ENCODE data around the gene PIGZ. TPM values are rescaled to one million over a fixed set of nuclear protein-coding genes. Genes with fewer than 3 reads are reported as not detected.

The PIGZ gene
- total RNA-seq, 1 experiment from 2014 or later: 1.9 TPM

- DNase-seq (ENCODE audit: low read depth): no peak
Measured at GRCh38 chr3:197001972-197002700, 33.5 kb upstream of the PIGZ start.

GRCh38 chr3:197001106-197001971 is 32.7 kb upstream of the PIGZ start:
- no peak for DNase-seq (ENCODE audit: low read depth)

GRCh38 chr3:197000211-197000610 is 31.6 kb upstream of the PIGZ start:
- DNase-seq (ENCODE audit: low read depth): peak; percentile 20

- DNase-seq (ENCODE audit: low read depth): no peak
Measured at GRCh38 chr3:196998966-196999760, 30.5 kb upstream of the PIGZ start.

- no peak for DNase-seq (ENCODE audit: low read depth)
Measured at GRCh38 chr3:196997311-196997710, 28.7 kb upstream of the PIGZ start.

GRCh38 chr3:196996454-196997265 is 28.0 kb upstream of the PIGZ start:
- no peak for DNase-seq (ENCODE audit: low read depth)

DNA sequence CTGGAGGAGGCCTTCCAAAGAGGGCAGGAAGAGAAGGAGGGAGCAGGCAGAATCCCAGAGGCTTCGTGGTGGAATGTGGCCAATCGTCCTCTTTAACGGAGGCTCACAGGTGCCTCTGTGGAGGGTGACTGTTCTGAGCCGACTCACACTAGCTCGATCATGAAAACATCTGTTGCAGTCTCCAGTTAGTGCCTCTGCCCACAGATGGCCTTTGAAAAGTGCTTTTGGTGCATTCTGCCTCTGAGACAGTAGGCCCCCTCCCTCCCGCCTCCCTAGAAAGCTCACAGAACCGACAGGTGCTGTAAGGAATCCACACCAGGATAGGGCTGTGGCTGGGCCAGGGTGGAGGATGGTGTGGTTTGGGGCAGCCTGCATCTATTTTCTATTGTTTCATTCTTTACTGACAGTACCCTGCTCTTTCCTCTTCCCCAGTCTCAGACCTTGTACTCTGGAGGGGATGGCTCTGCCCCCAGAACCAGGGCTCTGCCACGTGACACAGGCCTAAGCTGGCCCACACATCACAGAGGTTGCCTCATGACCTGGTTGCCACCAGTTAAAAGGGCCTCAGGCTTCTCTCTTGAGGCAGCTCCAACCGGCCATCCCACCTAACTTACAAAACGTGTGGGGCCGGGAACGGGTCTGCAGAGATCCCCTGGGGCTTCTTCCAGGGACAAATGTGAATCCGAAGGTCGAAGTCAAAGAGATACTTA is 27.2 kb upstream of the PIGZ start:
- no peak for DNase-seq (ENCODE audit: low read depth)

DNA sequence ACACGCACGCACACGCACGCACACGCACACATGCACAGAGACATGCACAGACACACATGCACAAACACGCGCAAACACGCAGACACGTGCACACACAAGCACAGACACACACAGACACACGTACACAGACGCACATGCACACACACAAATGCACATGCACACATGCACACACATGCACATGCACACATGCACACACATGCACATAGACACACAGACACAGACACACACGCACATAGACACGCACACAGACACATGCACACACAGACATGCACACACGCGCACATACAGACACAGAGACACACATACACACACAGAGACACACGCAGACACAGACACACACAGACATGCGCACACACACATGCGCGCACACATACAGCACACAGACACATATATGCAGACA is 26.4 kb upstream of the PIGZ start:
- no peak for DNase-seq (ENCODE audit: low read depth)

DNA sequence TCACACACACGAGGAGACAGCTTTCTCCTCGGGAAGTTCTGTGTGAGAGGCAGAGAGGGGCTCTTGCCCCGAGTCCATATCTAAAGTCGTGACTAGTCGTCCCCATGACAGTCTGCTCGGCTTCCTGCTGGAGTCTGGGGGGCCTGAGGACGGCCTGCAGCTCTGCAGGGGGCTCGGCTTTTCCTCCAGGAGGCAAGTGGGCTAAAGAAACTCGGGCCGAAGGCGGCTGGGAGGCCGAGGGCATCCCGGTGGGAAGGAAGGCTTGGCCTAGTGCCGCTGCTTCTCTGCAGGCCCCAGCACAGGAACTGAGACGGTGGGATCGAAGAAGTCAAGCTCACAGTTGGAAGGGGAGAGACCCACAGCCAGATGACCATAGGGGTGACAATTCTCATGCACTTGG is 25.4 kb upstream of the PIGZ start:
- no peak for DNase-seq (ENCODE audit: low read depth)

DNA sequence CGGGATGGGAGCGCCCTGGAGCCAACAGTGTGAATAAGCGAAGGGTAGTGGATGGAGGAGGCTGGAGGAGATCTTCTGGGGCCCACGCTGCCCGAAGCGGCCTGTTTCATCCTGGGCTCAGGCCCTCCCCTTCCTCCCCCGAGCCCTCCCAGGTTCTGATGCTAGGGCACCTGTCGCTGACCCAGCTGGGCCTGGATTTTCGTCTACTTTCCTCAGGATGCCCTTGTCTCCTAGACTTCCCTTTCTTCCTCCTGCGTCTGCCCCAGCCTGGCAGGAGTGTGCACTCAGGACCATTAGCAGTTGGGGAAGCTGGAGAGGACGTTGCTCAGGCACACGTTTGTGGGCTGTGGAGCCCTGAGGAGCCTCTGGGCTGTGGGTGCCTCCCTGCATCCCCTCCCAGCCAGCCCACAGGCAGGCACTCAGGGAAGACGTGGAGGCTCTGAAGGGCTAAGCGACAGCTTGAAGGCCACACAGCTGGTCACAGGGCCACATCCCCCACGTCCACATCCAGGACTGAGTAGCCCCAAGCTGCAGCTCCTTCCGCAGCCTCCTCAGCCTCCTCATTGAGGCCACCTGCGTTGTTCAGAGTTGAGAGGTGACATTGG is 23.9 kb upstream of the PIGZ start:
- DNase-seq (ENCODE audit: low read depth): no peak

GRCh38 chr3:196991581-196992460 is 23.2 kb upstream of the PIGZ start:
- no peak for DNase-seq (ENCODE audit: low read depth)

GRCh38 chr3:196990601-196991007 is 22.0 kb upstream of the PIGZ start:
- no peak for DNase-seq (ENCODE audit: low read depth)

GRCh38 chr3:196989721-196990262 is 21.2 kb upstream of the PIGZ start:
- DNase-seq (ENCODE audit: low read depth): no peak

DNA sequence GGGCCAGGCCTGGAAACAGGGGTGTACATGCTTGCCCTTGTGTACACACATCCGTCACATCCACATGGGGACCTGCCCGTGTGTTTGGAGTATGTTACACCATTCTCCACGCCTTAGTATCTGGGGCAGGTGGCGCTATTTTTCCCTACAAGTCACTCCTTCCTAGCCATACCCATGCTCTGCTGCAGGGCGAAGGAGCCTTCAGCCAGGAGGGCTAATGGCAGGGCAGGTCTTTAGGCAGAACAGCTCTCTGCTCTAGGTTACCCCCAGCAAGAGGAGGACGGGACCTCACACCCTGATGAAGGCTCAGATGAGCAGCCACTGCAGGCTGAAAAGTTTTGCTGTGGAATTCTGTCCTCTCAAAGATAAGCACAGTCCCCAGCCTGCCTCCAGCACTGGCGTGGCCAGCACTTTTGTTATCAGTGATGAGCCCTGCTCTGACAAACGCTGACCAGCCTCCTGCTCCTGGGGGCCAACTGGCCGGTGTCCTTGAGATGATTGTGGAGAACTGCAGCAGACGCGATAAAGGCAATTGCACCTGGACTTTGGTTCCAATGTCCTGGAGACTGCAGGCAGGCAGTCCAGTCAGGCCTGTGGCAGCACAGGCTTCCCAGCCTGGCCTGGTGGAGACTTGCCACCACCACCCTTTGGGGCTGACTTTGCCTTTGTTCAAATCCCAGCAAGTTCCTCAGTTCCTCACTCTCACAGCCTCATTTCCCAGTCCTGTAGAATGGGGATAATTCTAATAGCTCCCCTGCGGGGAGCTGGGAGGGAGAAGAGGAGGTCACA is 19.8 kb upstream of the PIGZ start:
- DNase-seq (ENCODE audit: low read depth): peak; percentile 24

GRCh38 chr3:196987022-196987421 is 18.4 kb upstream of the PIGZ start:
- no peak for DNase-seq (ENCODE audit: low read depth)

GRCh38 chr3:196985954-196986885 is 17.6 kb upstream of the PIGZ start:
- no peak for DNase-seq (ENCODE audit: low read depth)

- no peak for DNase-seq (ENCODE audit: low read depth)
Measured at GRCh38 chr3:196985298-196985697, 16.7 kb upstream of the PIGZ start.
